ENCODE measurements around the gene GTF2E1. TPM values are rescaled to one million over a fixed set of nuclear protein-coding genes. Genes with fewer than 3 reads are reported as not detected.

Gene GTF2E1
- total and polyA plus RNA-seq, 9 of the 15 experiments (the other 6 are each of a cell fraction or from before 2014, with no cell fraction given): 12.9 to 23.5 (median 15.4) TPM

DNA sequence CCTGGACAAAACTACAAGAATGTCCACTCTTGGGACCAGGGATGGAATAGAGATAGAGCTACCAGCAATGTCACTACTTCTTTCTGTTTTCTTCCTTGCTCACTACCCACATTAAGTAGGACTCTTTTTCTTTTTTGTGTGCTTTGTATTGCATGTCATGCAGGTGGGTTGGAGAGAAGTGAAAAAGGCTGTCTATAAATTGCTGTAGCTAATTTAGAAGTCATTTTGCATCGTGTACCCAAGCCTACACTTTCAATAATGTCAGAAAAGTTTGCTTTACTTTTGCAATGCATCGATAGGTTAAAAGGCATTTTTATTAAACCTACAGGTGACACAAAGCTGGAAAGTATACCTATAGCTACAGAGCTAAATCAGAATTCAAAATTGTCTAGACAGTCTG lies 58.9 kb downstream of the GTF2E1 start:
- no peak overlapping the region for H3K4me3 ChIP-seq
- in situ Hi-C loops (cut with MboI): no loop called here
- no peak for DNase-seq (ENCODE audit: extremely low read depth in 1 of 4, low spot score in 3 of 4)
- H3K79me2 ChIP-seq (ENCODE audit: control insufficient read depth, insufficient read depth, low read length): no peaks in the 10 kb centered on the region
- ChIA-PET POLR2A (no interaction called here), CTCF (ENCODE audit: low intra/inter-chr PET ratio) (no interaction called here)
- no peak for ATAC-seq
- no peak overlapping the region for H2AFZ ChIP-seq (ENCODE audit: low read depth, low read length)
- BruUV-seq (replicated peaks): no TSS peak
- no peak for TF ChIP-seq ZNF239 (CRISPR knock-in tag; IDR thresholded peaks at IDR 0.05)
- no peak for TF ChIP-seq NCOA4 (IDR thresholded peaks at IDR 0.05; ENCODE audit: partially characterized antibody)
- TF ChIP-seq, protein P1, sequence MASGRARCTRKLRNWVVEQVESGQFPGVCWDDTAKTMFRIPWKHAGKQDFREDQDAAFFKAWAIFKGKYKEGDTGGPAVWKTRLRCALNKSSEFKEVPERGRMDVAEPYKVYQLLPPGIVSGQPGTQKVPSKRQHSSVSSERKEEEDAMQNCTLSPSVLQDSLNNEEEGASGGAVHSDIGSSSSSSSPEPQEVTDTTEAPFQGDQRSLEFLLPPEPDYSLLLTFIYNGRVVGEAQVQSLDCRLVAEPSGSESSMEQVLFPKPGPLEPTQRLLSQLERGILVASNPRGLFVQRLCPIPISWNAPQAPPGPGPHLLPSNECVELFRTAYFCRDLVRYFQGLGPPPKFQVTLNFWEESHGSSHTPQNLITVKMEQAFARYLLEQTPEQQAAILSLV (tag; IDR thresholded peaks at IDR 0.05): no peak
- no peak for TF ChIP-seq U2AF1 (optimal IDR thresholded peaks at IDR 0.05; ENCODE audit: low read depth, low read length)
- H3K9me3 ChIP-seq (replicated peaks; ENCODE audit: control insufficient read depth, insufficient read depth, low read depth, low read length): no peaks in the 10 kb centered on the region
- no peaks in the 10 kb centered on the region for H3K4me1 ChIP-seq (replicated peaks in 1 of 2; ENCODE audit: control insufficient read depth in 2 of 2, insufficient read depth in 2 of 2, low read length in 2 of 2)
- H3K9ac ChIP-seq (ENCODE audit: insufficient read depth in 1 of 2, low read depth in 2 of 2, low read length in 2 of 2): no peak overlapping the region
- H3K27me3 ChIP-seq (ENCODE audit: control insufficient read depth in 2 of 2, insufficient read depth in 2 of 2, low read length in 2 of 2): no peaks in the 10 kb centered on the region
- no peak for FAIRE-seq
- no peaks in the 10 kb centered on the region for H3K36me3 ChIP-seq (ENCODE audit: control insufficient read depth, insufficient read depth, low read length)
- H3K4me2 ChIP-seq (ENCODE audit: insufficient read depth, low read length): no peak overlapping the region
- H4K20me1 ChIP-seq (replicated peaks; ENCODE audit: control insufficient read depth, insufficient read depth, low read length): no peaks in the 10 kb centered on the region
- intact Hi-C loops (cut with micrococcal nuclease): no loop called here
- H3K27ac ChIP-seq (ENCODE audit: extremely low read depth, low read depth, low read length): no peak overlapping the region
- WGBS (ENCODE audit: insufficient coverage, low coverage, missing lambda C conversion rate): 0% methylated on average over 2 of the region's 2 CpGs
- H3K9me1 ChIP-seq (ENCODE audit: control insufficient read depth, insufficient read depth, low read length): no peaks in the 10 kb centered on the region

DNA sequence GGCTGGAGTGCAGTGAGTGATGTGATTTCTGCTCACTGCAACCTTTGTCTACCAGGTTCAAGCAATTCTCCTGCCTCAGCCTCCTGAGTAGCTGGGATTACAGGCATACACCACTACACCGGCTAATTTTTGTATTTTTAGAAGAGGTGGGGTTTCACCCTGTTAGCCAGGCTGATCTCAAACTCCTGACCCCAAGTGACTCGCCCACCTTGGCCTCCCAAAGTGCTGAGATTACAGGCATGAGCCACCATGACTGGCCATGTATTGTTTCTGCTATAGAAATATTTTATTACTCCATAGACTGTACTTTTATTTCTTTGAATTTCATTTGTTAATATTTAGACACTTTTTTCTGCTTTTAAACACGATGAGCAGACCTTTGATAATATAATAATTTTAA lies 60.4 kb downstream of the GTF2E1 start:
- ChIA-PET CTCF (ENCODE audit: low intra/inter-chr PET ratio) (no interaction called here), POLR2A (no interaction called here)
- H3K9ac ChIP-seq (ENCODE audit: insufficient read depth in 1 of 2, low read depth in 2 of 2, low read length in 2 of 2): no peak overlapping the region
- no peaks in the 10 kb centered on the region for H3K9me1 ChIP-seq (ENCODE audit: control insufficient read depth, insufficient read depth, low read length)
- no peak overlapping the region for H3K27ac ChIP-seq (ENCODE audit: extremely low read depth, low read depth, low read length)
- DNase-seq (ENCODE audit: extremely low read depth in 1 of 4, low spot score in 3 of 4) (no peak), ATAC-seq (no peak), FAIRE-seq (no peak)
- no peak overlapping the region for H2AFZ ChIP-seq (ENCODE audit: low read depth, low read length)
- no peaks in the 10 kb centered on the region for H4K20me1 ChIP-seq (replicated peaks; ENCODE audit: control insufficient read depth, insufficient read depth, low read length)
- H3K27me3 ChIP-seq (ENCODE audit: control insufficient read depth in 2 of 2, insufficient read depth in 2 of 2, low read length in 2 of 2): no peaks in the 10 kb centered on the region; a peak in 1 of 5 replicates
- no peaks in the 10 kb centered on the region for H3K4me1 ChIP-seq (replicated peaks in 1 of 2; ENCODE audit: control insufficient read depth in 2 of 2, insufficient read depth in 2 of 2, low read length in 2 of 2)
- no peak overlapping the region for H3K4me3 ChIP-seq
- no peaks in the 10 kb centered on the region for H3K79me2 ChIP-seq (ENCODE audit: control insufficient read depth, insufficient read depth, low read length)
- 5% methylated on average over 3 of the region's 3 CpGs for WGBS (ENCODE audit: insufficient coverage, low coverage, missing lambda C conversion rate)
- no TSS peak for BruUV-seq (replicated peaks)
- H3K9me3 ChIP-seq (replicated peaks; ENCODE audit: control insufficient read depth, insufficient read depth, low read depth, low read length): no peaks in the 10 kb centered on the region
- no peaks in the 10 kb centered on the region for H3K36me3 ChIP-seq (ENCODE audit: control insufficient read depth, insufficient read depth, low read length)
- no peak overlapping the region for H3K4me2 ChIP-seq (ENCODE audit: insufficient read depth, low read length)
- in situ Hi-C loops (cut with MboI) (no loop called here), intact Hi-C loops (cut with micrococcal nuclease) (no loop called here)
- TF ChIP-seq ZNF384 (IDR thresholded peaks at IDR 0.05; ENCODE audit: low read depth, low read length) (no peak), MAFK (IDR thresholded peaks at IDR 0.05; ENCODE audit: low read length) (no peak)
- TF ChIP-seq, protein P2, sequence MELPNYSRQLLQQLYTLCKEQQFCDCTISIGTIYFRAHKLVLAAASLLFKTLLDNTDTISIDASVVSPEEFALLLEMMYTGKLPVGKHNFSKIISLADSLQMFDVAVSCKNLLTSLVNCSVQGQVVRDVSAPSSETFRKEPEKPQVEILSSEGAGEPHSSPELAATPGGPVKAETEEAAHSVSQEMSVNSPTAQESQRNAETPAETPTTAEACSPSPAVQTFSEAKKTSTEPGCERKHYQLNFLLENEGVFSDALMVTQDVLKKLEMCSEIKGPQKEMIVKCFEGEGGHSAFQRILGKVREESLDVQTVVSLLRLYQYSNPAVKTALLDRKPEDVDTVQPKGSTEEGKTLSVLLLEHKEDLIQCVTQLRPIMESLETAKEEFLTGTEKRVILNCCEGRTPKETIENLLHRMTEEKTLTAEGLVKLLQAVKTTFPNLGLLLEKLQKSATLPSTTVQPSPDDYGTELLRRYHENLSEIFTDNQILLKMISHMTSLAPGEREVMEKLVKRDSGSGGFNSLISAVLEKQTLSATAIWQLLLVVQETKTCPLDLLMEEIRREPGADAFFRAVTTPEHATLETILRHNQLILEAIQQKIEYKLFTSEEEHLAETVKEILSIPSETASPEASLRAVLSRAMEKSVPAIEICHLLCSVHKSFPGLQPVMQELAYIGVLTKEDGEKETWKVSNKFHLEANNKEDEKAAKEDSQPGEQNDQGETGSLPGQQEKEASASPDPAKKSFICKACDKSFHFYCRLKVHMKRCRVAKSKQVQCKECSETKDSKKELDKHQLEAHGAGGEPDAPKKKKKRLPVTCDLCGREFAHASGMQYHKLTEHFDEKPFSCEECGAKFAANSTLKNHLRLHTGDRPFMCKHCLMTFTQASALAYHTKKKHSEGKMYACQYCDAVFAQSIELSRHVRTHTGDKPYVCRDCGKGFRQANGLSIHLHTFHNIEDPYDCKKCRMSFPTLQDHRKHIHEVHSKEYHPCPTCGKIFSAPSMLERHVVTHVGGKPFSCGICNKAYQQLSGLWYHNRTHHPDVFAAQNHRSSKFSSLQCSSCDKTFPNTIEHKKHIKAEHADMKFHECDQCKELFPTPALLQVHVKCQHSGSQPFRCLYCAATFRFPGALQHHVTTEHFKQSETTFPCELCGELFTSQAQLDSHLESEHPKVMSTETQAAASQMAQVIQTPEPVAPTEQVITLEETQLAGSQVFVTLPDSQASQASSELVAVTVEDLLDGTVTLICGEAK (IDR thresholded peaks at IDR 0.05): no peak
- TF ChIP-seq, protein P2 (CRISPR knock-in tag; IDR thresholded peaks at IDR 0.05): no peak
